ENCODE measurements around the gene SFMBT2.

DNA sequence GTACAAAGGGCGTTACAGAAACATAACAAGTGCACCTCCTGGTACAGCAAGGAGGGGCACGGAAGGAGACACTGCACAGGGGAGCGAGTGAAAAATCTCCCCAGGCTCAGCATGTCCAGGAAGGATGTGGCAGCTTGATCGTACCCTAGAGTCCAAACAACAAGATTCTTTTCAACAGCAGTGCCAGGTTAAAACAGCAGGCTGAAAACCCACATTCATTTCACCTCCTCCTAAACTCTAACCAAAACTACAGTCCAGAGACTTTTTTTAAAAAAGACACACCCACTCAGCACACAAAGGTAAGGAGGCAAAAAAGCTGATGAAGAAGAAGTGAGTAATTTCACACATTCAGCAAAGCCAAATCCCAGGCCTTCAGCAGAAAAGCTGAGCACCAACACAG is 138.8 kb downstream of the SFMBT2 start:
- no peak for TF ChIP-seq GATA2 (IDR thresholded peaks at IDR 0.05; ENCODE audit: low read depth, low read length)
- no peak for TF ChIP-seq GATA3 (IDR thresholded peaks at IDR 0.05; ENCODE audit: low read depth, low read length)
